ENCODE data around the gene ADRM1.

The ADRM1 gene

DNA sequence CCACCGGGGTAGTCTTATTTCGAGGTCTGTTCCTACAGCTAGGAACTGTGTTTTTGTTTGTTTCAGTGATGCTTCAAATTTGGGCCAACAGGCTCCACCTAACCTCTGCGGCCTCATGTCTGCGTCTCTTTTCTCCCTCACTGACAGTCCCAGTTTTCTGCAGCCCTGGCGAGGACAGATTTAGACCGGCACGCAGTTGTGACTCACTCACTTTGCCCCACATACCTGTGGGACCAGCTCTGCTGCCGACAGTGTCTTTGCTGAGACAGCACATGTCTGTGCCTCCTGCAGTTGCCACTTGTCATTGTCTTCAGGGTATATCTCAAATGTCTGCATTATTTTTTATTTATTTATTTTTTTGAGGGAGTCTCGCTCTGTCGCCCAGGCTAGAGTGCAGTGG lies 35.3 kb upstream of the ADRM1 start:
- H3K27me3 ChIP-seq (replicated peaks; ENCODE audit: control insufficient read depth, insufficient read depth, low read length) = no peaks in the 10 kb centered on the region
- no peak for DNase-seq (ENCODE audit: low read depth)

DNA sequence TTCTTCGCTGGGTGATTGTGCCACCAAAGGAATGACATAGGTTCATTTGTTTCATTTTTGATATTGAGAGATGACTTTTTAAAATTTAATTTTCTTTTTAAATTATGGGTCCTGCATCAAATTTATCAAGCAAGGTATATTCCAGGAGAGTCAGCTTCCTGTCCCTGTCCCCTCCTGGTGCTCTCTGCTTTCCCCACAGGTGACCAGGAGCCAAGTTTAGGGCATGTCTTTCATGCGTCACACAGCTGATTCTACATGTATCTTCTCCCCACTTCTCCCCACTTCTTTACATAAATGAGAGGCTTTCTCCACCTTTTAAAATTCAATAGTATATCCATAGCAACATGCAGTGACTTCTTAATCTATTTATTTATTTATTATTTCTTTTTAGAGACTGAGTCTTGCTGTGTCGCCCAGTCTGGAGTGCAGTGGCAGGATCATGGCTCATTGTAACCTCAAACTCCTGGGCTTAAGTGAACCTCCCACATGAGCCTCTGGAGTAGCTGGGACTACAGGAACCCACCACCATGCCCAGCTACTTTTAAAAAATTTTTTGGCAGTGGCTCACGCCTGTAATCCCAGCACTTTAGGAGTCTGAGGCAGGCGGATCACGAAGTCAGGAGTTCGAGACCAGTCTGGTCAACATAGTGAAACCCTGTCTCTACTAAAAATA lies 34.4 kb upstream of the ADRM1 start:
- H3K9me3 ChIP-seq (ENCODE audit: control insufficient read depth, low read length) = peaks cover 9% of the 10 kb centered on the region

More for the DNA sequence above, 35.3 kb upstream of the ADRM1 start:
- Histone ChIP-seq H3K9ac (ENCODE audit: low read length) (no peak overlapping the region), H3K4me1 (ENCODE audit: control insufficient read depth, insufficient read depth, low read length) (no peaks in the 10 kb centered on the region), H3K36me3 (ENCODE audit: control insufficient read depth, insufficient read depth, low read length, severe bottlenecking) (peaks cover 47% of the 10 kb centered on the region), H3K9me3 (ENCODE audit: control insufficient read depth, low read length) (peaks cover 9% of the 10 kb centered on the region), H3K4me3 (ENCODE audit: low read length) (no peak overlapping the region)

DNA sequence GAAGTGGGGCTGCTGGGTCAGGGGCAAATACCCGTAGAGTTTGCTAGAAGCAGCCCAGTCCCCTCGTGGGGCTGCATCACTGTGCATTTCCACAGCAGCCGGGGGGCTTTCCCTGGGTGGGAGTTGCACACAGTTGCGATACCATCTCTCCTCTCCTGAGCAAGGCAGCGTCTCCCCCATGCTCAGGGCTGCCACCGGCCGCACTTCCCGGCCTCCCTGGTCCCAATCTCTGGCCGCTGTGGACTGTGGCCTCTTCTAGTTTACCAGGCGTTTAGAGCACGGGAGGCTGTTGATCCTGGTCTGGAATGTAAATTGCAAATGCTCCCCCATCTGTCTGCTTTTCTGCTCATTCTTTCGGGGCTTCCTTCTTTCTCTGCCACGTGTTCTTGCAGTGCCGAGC lies 33.4 kb upstream of the ADRM1 start:
- H3K27me3 ChIP-seq (replicated peaks; ENCODE audit: control insufficient read depth, insufficient read depth, low read length) = no peaks in the 10 kb centered on the region
- no peak overlapping the region for H3K4me3 ChIP-seq (ENCODE audit: low read length)
- H3K4me1 ChIP-seq (ENCODE audit: control insufficient read depth, insufficient read depth, low read length) = no peaks in the 10 kb centered on the region
- H3K9me3 ChIP-seq (ENCODE audit: control insufficient read depth, low read length) = peaks cover 9% of the 10 kb centered on the region
- no peak for DNase-seq (ENCODE audit: low read depth)
- peaks cover 49% of the 10 kb centered on the region for H3K36me3 ChIP-seq (ENCODE audit: control insufficient read depth, insufficient read depth, low read length, severe bottlenecking)
- no peak overlapping the region for H3K9ac ChIP-seq (ENCODE audit: low read length)

More for the DNA sequence above, 34.4 kb upstream of the ADRM1 start:
- no peak overlapping the region for H3K9ac ChIP-seq (ENCODE audit: low read length)
- H3K4me1 ChIP-seq (ENCODE audit: control insufficient read depth, insufficient read depth, low read length) = no peaks in the 10 kb centered on the region
- DNase-seq (ENCODE audit: low read depth) = no peak
- no peak overlapping the region for H3K4me3 ChIP-seq (ENCODE audit: low read length)
- H3K36me3 ChIP-seq (ENCODE audit: control insufficient read depth, insufficient read depth, low read length, severe bottlenecking) = peaks cover 47% of the 10 kb centered on the region
- H3K27me3 ChIP-seq (replicated peaks; ENCODE audit: control insufficient read depth, insufficient read depth, low read length) = no peaks in the 10 kb centered on the region

- DNase-seq (ENCODE audit: low read depth) = no peak
- Histone ChIP-seq H3K27me3 (replicated peaks; ENCODE audit: control insufficient read depth, insufficient read depth, low read length) (no peaks in the 10 kb centered on the region), H3K9me3 (ENCODE audit: control insufficient read depth, low read length) (peaks cover 9% of the 10 kb centered on the region), H3K4me1 (ENCODE audit: control insufficient read depth, insufficient read depth, low read length) (no peaks in the 10 kb centered on the region), H3K9ac (ENCODE audit: low read length) (no peak overlapping the region), H3K4me3 (ENCODE audit: low read length) (no peak overlapping the region), H3K36me3 (ENCODE audit: control insufficient read depth, insufficient read depth, low read length, severe bottlenecking) (peaks cover 47% of the 10 kb centered on the region)
Observed at GRCh38 chr20:62269871-62270270, 32.9 kb upstream of the ADRM1 start.

- no peak overlapping the region for H3K9ac ChIP-seq (ENCODE audit: low read length)
- no peak for DNase-seq (ENCODE audit: low read depth)
- no peaks in the 10 kb centered on the region for H3K27me3 ChIP-seq (replicated peaks; ENCODE audit: control insufficient read depth, insufficient read depth, low read length)
- no peaks in the 10 kb centered on the region for H3K4me1 ChIP-seq (ENCODE audit: control insufficient read depth, insufficient read depth, low read length)
- peaks cover 34% of the 10 kb centered on the region for H3K36me3 ChIP-seq (ENCODE audit: control insufficient read depth, insufficient read depth, low read length, severe bottlenecking)
- no peaks in the 10 kb centered on the region for H3K9me3 ChIP-seq (ENCODE audit: control insufficient read depth, low read length)
- H3K4me3 ChIP-seq (ENCODE audit: low read length) = no peak overlapping the region
Observed at GRCh38 chr20:62272200-62272599, 30.6 kb upstream of the ADRM1 start.

GRCh38 chr20:62273416-62273815 lies 29.4 kb upstream of the ADRM1 start:
- peaks cover 34% of the 10 kb centered on the region for H3K36me3 ChIP-seq (ENCODE audit: control insufficient read depth, insufficient read depth, low read length, severe bottlenecking)
- H3K27me3 ChIP-seq (replicated peaks; ENCODE audit: control insufficient read depth, insufficient read depth, low read length) = no peaks in the 10 kb centered on the region
- no peak overlapping the region for H3K9ac ChIP-seq (ENCODE audit: low read length)
- no peaks in the 10 kb centered on the region for H3K9me3 ChIP-seq (ENCODE audit: control insufficient read depth, low read length)
- DNase-seq (ENCODE audit: low read depth) = no peak
- no peaks in the 10 kb centered on the region for H3K4me1 ChIP-seq (ENCODE audit: control insufficient read depth, insufficient read depth, low read length)
- no peak overlapping the region for H3K4me3 ChIP-seq (ENCODE audit: low read length)

- Histone ChIP-seq H3K9ac (ENCODE audit: low read length) (no peak overlapping the region), H3K4me1 (ENCODE audit: control insufficient read depth, insufficient read depth, low read length) (no peaks in the 10 kb centered on the region), H3K9me3 (ENCODE audit: control insufficient read depth, low read length) (no peaks in the 10 kb centered on the region), H3K36me3 (ENCODE audit: control insufficient read depth, insufficient read depth, low read length, severe bottlenecking) (peaks cover 41% of the 10 kb centered on the region), H3K27me3 (replicated peaks; ENCODE audit: control insufficient read depth, insufficient read depth, low read length) (no peaks in the 10 kb centered on the region), H3K4me3 (ENCODE audit: low read length) (no peak overlapping the region)
- DNase-seq (ENCODE audit: low read depth) = no peak
Observed at GRCh38 chr20:62274332-62274950, 28.4 kb upstream of the ADRM1 start.

DNA sequence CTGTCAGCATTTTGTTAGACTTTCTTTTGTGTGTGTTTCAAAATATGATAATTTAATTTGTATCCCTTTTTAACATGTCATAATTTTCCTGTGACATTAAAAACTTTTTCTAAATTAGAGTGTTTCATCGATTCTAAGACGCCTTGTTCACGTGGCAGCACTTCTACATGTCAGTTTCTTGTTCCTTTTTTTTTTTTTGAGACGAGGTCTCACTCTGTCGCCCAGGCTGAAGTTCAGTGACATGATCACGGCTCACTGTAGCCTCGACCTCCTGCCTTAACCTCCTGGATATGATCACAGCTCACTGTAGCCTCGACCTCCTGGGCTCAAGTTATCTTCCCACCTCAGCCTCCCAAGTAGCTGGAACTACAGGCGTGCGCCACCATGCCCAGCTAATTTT lies 27.6 kb upstream of the ADRM1 start:
- Histone ChIP-seq H3K9ac (ENCODE audit: low read length) (no peak overlapping the region), H3K4me3 (ENCODE audit: low read length) (no peak overlapping the region), H3K27me3 (replicated peaks; ENCODE audit: control insufficient read depth, insufficient read depth, low read length) (no peaks in the 10 kb centered on the region), H3K36me3 (ENCODE audit: control insufficient read depth, insufficient read depth, low read length, severe bottlenecking) (peaks cover 48% of the 10 kb centered on the region), H3K9me3 (ENCODE audit: control insufficient read depth, low read length) (no peaks in the 10 kb centered on the region), H3K4me1 (ENCODE audit: control insufficient read depth, insufficient read depth, low read length) (no peaks in the 10 kb centered on the region)
- DNase-seq (ENCODE audit: low read depth) = no peak

GRCh38 chr20:62276439-62276838 lies 26.4 kb upstream of the ADRM1 start:
- DNase-seq (ENCODE audit: low read depth) = no peak
- Histone ChIP-seq H3K27me3 (replicated peaks; ENCODE audit: control insufficient read depth, insufficient read depth, low read length) (no peaks in the 10 kb centered on the region), H3K9me3 (ENCODE audit: control insufficient read depth, low read length) (no peaks in the 10 kb centered on the region), H3K4me3 (ENCODE audit: low read length) (no peak overlapping the region), H3K36me3 (ENCODE audit: control insufficient read depth, insufficient read depth, low read length, severe bottlenecking) (peaks cover 61% of the 10 kb centered on the region), H3K9ac (ENCODE audit: low read length) (no peak overlapping the region), H3K4me1 (ENCODE audit: control insufficient read depth, insufficient read depth, low read length) (no peaks in the 10 kb centered on the region)

DNA sequence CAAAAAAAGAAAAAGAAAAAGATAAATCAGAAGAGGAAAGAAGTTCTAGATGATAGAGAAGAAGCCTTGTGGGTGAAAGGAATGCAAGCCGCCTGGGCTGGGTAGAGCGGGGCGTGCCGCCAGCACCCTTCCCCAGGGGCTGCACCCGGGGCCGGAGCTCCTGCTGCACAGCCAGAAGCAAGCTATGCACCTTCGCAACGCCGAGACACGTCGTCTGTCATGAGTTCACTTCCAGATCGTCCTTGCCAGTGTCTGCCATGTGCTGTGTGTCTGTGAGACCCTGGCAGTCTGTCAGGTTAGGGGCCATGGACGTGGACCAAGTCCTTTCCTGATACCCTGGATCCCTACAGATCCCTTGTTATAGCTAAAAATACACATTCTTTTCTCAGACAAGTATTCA lies 25.5 kb upstream of the ADRM1 start:
- Histone ChIP-seq H3K27me3 (replicated peaks; ENCODE audit: control insufficient read depth, insufficient read depth, low read length) (no peaks in the 10 kb centered on the region), H3K4me1 (ENCODE audit: control insufficient read depth, insufficient read depth, low read length) (peaks cover 6% of the 10 kb centered on the region), H3K9me3 (ENCODE audit: control insufficient read depth, low read length) (no peaks in the 10 kb centered on the region), H3K36me3 (ENCODE audit: control insufficient read depth, insufficient read depth, low read length, severe bottlenecking) (peaks cover 66% of the 10 kb centered on the region), H3K4me3 (ENCODE audit: low read length) (no peak overlapping the region), H3K9ac (ENCODE audit: low read length) (no peak overlapping the region)
- no peak for DNase-seq (ENCODE audit: low read depth)

GRCh38 chr20:62280303-62280702 lies 22.5 kb upstream of the ADRM1 start:
- no peak for DNase-seq (ENCODE audit: low read depth)
- H3K36me3 ChIP-seq (ENCODE audit: control insufficient read depth, insufficient read depth, low read length, severe bottlenecking) = peaks cover 64% of the 10 kb centered on the region

More at GRCh38 chr20:62280303-62280702, 22.5 kb upstream of the ADRM1 start:
- H3K27me3 ChIP-seq (replicated peaks; ENCODE audit: control insufficient read depth, insufficient read depth, low read length) = no peaks in the 10 kb centered on the region
- no peak overlapping the region for H3K4me3 ChIP-seq (ENCODE audit: low read length)
- H3K9ac ChIP-seq (ENCODE audit: low read length) = no peak overlapping the region
- peaks cover 16% of the 10 kb centered on the region for H3K4me1 ChIP-seq (ENCODE audit: control insufficient read depth, insufficient read depth, low read length)
- no peaks in the 10 kb centered on the region for H3K9me3 ChIP-seq (ENCODE audit: control insufficient read depth, low read length)

Data from adipocyte (in vitro differentiated cells).